Measurements from ENCODE around the gene MLN.

The MLN gene

DNA sequence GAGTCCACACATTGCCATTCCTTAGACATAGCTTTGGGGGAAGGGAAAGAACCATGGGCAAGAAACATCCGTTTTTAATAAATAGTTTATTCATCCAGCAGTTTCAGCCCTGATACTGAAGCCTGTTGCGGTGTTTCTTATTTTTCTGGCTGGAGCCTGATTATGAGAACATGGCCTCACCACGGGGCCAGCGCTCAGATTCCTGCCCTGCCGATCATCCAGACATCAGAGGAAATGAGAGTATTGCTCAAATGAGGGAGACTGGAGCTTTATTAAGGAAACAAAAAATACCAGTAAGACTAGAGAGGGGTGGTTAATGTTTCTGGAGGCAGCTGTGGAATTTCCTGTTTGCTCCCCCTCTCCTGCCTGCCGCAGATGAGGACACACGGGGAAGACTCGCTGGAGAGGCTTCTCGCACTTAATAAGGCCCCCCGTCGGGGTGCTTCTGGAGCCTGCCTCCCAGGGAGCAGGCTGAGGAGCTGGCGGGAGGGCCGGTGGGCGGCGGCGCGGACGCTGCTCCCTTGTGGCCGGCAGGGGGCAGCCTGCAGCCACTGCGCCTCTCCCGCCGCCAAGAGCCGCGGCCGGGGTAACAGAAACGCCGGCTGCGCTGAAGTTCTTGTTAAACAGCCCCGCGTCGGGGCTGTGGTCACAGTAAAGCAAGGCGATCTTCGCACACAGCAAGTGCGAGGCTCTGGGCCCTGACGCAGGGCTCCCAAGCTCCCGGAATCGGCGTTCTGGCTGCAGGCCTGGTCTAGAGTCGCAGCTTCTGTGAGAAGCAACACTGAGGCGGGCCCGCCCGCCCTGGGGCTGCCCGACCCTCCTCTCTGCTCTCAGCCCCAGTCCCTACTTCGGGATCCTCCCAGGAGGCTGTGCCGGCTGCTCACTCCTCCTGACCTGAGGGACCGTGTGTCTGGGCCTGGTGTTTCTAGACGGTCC lies 32.4 kb downstream of the MLN start:
- DNase-seq = peak; percentile 74

DNA sequence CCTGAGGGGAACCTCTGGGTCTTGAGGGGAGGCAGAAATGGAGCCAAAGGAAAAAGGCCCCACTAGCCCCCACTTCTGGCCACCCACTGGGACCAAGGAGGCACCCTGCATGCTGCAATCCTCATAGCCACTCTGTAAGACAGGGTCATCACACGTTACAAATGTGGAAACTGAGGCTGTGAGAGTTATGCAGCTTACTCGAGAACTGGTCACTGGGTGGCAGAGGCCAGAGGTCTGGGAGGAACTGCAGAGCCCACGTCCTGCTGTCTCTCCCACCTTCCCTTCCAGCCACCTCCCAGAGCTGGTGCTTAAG lies 33.0 kb downstream of the MLN start:
- no peak for DNase-seq

DNA sequence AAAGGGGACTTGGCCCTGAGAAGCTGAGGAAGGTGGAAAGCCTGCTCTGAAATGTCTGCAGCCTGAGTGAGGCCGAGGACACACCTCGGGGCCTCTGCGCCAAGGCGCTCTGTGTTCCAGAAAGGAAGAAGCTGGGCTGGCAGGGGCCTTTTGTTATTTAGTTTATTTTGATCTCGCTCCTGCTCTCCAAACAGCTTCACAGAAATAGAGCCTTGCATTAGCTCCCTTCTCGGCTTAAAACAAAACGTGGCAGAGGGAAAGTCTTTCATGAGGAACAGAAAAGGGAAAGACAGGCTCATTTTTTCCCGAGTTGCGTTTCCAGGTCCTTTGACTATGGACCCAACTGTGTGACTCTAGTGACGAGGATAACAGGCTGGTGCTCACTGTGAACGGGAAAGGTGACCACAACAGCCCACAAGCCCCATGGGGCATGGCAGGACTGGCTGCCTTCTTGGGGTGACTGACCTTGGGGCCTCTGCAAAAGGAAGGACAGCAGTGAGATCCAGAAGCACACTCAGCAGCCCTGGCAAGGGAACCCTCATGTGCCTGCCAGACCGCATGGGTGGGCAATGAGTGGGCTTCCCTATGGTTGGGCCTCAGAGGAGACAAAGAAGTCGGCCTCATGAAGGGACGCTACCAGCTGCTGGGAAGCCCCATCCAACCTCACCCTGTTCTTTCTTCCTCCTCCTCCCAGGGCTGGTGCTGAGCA lies 33.5 kb downstream of the MLN start:
- no peak for DNase-seq

GRCh38 chr6:33769248-33769821 lies 34.5 kb downstream of the MLN start:
- no peak for DNase-seq

- peak; percentile 45 for DNase-seq
Observed at GRCh38 chr6:33768644-33769120, 35.1 kb downstream of the MLN start.

- no peak for DNase-seq
Observed at GRCh38 chr6:33766921-33767907, 36.6 kb downstream of the MLN start.

GRCh38 chr6:33765368-33765767 lies 38.4 kb downstream of the MLN start:
- DNase-seq = no peak

DNA sequence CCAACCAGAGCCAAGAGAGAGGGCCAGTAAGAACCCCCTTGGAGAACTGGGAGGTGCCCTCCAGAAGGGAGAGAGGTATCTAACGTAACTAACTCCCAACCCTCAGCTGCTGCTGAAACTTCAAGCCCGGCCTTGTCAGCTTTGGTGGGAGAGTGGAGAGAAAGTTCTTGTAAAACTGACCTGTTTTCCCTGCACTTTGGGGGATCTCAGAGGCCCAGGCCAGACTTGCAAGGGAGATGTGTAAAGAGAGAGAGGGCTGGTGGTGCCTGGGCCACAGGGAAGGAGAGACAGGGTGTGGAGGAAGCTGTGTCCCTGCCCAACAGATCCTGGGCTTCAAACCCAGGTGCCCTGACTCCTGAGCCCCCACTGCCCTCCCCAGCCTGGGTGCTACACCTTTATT lies 39.8 kb downstream of the MLN start:
- no peak for DNase-seq

DNA sequence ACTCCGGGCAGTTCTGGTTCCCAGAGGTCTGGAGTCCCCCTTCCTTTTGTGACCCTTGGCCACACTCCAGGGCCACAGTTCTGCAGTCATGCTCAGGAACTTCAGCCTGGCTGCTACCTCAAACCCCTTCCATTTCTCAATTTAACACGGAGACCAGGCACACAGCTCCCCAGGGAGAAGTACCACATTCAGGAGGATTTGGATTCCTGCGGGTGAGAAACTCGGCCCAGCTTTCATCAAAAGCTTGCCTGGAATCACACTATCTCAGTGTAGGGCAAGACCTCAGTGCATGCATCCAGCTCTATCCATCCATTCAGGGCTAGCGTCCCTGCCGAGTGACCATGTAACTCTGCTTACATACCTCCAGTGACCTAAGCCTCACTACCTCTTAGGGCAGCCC lies 40.3 kb downstream of the MLN start:
- no peak for DNase-seq

DNA sequence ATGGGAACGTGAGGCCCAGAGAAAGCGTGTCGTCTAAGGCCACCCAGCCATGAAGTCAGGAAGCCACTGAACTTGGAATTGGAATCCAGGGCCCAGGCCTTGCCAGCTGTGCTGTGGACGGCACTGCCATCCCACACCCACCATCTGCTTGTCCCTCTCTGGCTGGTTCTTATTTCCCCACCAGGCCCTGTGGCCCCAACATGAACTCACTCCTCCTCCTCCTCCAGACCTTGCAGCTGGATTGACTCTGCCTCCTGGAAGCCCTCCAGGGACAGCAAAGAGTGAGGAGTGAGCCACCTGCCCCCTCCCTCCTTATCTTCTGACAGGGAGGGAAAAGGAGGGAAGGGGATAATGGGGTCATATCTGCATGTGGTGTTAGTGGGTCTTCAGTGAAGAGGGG lies 41.1 kb downstream of the MLN start:
- peak; percentile 5 for DNase-seq

- peak; percentile 71 for DNase-seq
Observed at GRCh38 chr6:33761922-33762629, 41.7 kb downstream of the MLN start.

GRCh38 chr6:33761581-33761921 lies 42.3 kb downstream of the MLN start:
- DNase-seq = no peak

- DNase-seq = no peak
Observed at GRCh38 chr6:33759887-33760629, 43.7 kb downstream of the MLN start.

DNA sequence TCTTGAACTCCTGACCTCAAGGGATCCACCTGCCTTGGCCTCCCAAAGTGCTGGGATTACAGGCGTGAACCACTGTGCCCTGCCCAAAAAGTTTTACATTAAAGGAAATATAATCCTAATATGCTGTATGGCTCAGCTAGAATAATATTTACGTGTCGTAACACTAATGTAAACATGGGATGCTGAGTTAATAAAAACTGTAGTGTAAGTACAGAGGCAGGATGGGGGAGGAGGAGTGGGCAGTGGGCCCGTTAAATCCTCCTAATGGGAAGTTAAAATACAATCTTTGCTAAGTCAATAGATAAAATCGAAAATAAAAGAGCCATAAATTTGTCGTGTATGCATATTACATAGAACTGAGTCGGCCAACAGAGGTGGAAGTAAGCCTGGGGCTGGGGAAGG lies 45.0 kb downstream of the MLN start:
- DNase-seq = no peak

- DNase-seq = no peak
Observed at GRCh38 chr6:33757906-33758305, 45.9 kb downstream of the MLN start.

GRCh38 chr6:33757113-33757512 lies 46.7 kb downstream of the MLN start:
- DNase-seq = no peak

GRCh38 chr6:33756211-33756954 lies 47.4 kb downstream of the MLN start:
- no peak for DNase-seq

GRCh38 chr6:33755070-33755869 lies 48.5 kb downstream of the MLN start:
- DNase-seq = no peak

DNA sequence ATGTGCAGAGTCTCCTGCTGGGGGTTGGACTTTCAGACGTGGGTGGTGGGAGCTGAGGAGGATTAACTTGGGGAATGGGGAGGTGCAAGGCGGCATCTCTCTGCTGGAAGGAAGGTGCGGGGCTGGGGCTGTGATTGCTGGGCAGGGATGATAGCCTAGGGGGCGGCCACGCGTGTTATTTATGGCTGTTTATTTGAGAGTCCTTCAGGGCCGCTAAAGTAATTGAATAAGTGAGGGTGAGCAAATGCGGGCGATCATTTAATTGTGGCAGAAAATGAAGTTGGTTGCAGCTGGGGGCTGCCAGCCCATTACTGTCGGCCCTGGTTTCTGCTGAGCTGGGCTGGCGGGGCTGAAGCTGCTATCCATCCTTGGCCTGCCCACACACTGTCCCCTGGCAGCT lies 49.6 kb downstream of the MLN start:
- DNase-seq = no peak

DNA sequence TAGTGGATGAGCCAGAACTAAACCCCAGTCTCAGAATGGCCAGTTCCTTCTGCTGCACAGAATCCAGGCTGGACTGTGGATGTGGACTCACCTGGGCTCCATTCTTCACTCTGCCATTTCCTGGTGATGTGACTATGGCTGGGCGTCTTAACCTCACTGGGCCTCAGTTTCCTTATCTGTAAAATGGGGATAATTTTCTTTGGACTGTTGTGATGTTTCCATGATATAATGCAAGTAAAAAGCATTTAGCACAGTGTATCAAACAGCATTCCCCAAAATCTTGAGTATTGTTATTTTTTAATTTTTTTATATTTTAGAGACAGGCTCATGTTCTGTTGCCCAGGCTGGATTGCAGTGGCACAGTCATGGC lies 51.2 kb downstream of the MLN start:
- DNase-seq = no peak

Data from MV-4-11 (cell line).